HG03064 (cell line): ENCODE data around the gene NHEJ1.
A peak's percentile ranks its signal among the peaks of the same experiment; 100 is the strongest.

Experiments
- ATAC-seq: cut with Tn5 transposase; IDR thresholded peaks from one replicate; pipeline ENCODE4 v1.9.1; 2021; ENCODE audit warnings: low read depth; ENCODE audit not compliant: unreplicated experiment

The NHEJ1 gene

GRCh38 chr2:219034823-219035222 lies 125.8 kb downstream of the NHEJ1 start:
- no peak for ATAC-seq

- ATAC-seq, result no peak
Observed at GRCh38 chr2:219032051-219032745, 128.4 kb downstream of the NHEJ1 start.

- no peak for ATAC-seq
Observed at GRCh38 chr2:219031005-219031738, 129.4 kb downstream of the NHEJ1 start.

GRCh38 chr2:219030177-219030940 lies 130.3 kb downstream of the NHEJ1 start:
- ATAC-seq, result no peak

- ATAC-seq, result peak; percentile 69
Observed at GRCh38 chr2:219029829-219030165, 130.8 kb downstream of the NHEJ1 start.

GRCh38 chr2:219028996-219029828 lies 131.4 kb downstream of the NHEJ1 start:
- ATAC-seq, result no peak

- no peak for ATAC-seq
Observed at GRCh38 chr2:219028141-219028540, 132.5 kb downstream of the NHEJ1 start.

GRCh38 chr2:219027511-219028055 lies 133.0 kb downstream of the NHEJ1 start:
- ATAC-seq, result no peak

GRCh38 chr2:219026946-219027345 lies 133.7 kb downstream of the NHEJ1 start:
- ATAC-seq, result no peak

- ATAC-seq, result no peak
Observed at GRCh38 chr2:219025637-219026585, 134.7 kb downstream of the NHEJ1 start.
